ENCODE data around the gene AP1G1.

Gene AP1G1

DNA sequence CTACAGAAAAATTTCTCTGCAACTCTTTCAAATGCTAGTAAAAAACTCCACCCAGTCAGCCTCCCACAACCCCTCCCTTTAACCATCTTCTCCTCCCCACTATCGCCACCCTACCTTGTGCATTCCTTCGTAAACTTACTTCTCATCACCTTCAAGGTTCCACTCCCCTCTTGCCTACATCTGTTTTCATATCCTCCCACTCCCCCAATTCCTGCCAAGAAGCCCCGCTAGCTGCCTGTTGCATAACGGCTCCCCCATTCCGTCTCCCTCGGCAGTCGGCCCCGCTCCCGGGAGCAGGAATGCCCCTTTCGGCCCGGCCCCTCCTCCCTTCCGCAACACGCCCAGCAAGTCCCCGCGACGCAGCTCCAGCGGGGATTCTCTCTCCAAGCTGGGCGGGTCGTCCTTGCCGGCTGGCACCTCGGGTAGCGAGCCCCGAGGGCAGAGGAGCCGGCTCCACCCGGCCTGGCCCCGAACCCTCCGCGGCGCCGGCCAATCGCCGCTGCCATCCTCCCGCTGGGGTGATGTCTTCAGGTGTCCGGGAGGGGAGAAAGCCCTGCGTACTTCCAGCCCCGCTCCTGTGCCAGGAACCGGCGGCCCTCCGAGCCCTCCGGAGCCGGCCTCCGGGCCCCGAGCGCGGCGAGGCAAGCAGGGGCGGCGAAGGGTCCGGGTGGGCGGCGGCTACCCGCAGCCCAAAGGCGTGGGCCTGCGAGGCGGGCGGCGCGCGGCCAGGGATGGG, 85.7 kb downstream of the AP1G1 start (continued):
- TF ChIP-seq, protein P1, sequence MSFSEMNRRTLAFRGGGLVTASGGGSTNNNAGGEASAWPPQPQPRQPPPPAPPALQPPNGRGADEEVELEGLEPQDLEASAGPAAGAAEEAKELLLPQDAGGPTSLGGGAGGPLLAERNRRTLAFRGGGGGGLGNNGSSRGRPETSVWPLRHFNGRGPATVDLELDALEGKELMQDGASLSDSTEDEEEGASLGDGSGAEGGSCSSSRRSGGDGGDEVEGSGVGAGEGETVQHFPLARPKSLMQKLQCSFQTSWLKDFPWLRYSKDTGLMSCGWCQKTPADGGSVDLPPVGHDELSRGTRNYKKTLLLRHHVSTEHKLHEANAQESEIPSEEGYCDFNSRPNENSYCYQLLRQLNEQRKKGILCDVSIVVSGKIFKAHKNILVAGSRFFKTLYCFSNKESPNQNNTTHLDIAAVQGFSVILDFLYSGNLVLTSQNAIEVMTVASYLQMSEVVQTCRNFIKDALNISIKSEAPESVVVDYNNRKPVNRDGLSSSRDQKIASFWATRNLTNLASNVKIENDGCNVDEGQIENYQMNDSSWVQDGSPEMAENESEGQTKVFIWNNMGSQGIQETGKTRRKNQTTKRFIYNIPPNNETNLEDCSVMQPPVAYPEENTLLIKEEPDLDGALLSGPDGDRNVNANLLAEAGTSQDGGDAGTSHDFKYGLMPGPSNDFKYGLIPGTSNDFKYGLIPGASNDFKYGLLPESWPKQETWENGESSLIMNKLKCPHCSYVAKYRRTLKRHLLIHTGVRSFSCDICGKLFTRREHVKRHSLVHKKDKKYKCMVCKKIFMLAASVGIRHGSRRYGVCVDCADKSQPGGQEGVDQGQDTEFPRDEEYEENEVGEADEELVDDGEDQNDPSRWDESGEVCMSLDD (tag by site-specific recombination; IDR thresholded peaks at IDR 0.05) = peak; percentile 90
- peak; percentile 99 for TF ChIP-seq SCRT2 (tag by site-specific recombination; IDR thresholded peaks at IDR 0.05)
- peak; percentile 58; the same call in 1 of the 2 replicates for TF ChIP-seq ZNF76 (tag by site-specific recombination; IDR thresholded peaks at IDR 0.05; ENCODE audit: borderline replicate concordance, low read depth)
- TF ChIP-seq, protein P2, sequence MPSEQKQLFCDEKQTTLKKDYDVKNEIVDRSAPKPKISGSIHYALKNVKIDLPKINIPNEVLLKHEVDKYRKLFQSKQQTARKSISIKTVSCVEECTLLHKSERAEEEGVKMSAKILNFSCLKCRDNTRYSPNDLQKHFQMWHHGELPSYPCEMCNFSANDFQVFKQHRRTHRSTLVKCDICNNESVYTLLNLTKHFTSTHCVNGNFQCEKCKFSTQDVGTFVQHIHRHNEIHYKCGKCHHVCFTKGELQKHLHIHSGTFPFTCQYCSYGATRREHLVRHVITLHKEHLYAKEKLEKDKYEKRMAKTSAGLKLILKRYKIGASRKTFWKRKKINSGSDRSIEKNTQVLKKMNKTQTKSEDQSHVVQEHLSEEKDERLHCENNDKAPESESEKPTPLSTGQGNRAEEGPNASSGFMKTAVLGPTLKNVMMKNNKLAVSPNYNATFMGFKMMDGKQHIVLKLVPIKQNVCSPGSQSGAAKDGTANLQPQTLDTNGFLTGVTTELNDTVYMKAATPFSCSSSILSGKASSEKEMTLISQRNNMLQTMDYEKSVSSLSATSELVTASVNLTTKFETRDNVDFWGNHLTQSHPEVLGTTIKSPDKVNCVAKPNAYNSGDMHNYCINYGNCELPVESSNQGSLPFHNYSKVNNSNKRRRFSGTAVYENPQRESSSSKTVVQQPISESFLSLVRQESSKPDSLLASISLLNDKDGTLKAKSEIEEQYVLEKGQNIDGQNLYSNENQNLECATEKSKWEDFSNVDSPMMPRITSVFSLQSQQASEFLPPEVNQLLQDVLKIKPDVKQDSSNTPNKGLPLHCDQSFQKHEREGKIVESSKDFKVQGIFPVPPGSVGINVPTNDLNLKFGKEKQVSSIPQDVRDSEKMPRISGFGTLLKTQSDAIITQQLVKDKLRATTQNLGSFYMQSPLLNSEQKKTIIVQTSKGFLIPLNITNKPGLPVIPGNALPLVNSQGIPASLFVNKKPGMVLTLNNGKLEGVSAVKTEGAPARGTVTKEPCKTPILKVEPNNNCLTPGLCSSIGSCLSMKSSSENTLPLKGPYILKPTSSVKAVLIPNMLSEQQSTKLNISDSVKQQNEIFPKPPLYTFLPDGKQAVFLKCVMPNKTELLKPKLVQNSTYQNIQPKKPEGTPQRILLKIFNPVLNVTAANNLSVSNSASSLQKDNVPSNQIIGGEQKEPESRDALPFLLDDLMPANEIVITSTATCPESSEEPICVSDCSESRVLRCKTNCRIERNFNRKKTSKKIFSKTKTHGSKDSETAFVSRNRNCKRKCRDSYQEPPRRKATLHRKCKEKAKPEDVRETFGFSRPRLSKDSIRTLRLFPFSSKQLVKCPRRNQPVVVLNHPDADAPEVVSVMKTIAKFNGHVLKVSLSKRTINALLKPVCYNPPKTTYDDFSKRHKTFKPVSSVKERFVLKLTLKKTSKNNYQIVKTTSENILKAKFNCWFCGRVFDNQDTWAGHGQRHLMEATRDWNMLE (tag by site-specific recombination; conservative IDR thresholded peaks at IDR 0.05; ENCODE audit: low read depth) = no peak
- TF ChIP-seq ZNF560 (tag by site-specific recombination; IDR thresholded peaks at IDR 0.05; ENCODE audit: borderline replicate concordance) = no peak
- no peak for TF ChIP-seq ZNF571 (tag by site-specific recombination; IDR thresholded peaks at IDR 0.05)
- TF ChIP-seq, protein P3, sequence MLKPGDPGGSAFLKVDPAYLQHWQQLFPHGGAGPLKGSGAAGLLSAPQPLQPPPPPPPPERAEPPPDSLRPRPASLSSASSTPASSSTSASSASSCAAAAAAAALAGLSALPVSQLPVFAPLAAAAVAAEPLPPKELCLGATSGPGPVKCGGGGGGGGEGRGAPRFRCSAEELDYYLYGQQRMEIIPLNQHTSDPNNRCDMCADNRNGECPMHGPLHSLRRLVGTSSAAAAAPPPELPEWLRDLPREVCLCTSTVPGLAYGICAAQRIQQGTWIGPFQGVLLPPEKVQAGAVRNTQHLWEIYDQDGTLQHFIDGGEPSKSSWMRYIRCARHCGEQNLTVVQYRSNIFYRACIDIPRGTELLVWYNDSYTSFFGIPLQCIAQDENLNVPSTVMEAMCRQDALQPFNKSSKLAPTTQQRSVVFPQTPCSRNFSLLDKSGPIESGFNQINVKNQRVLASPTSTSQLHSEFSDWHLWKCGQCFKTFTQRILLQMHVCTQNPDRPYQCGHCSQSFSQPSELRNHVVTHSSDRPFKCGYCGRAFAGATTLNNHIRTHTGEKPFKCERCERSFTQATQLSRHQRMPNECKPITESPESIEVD (tag by site-specific recombination; IDR thresholded peaks at IDR 0.05) = no peak
- no peak for TF ChIP-seq ZNF223 (tag by site-specific recombination; IDR thresholded peaks at IDR 0.05)
- TF ChIP-seq ZNF501 (tag by site-specific recombination; IDR thresholded peaks at IDR 0.05) = peak; percentile 77; the same call in 1 of the 2 replicates
- no peak for TF ChIP-seq ZNF221 (tag by site-specific recombination; IDR thresholded peaks at IDR 0.05; ENCODE audit: borderline replicate concordance)
- peak; percentile 34; the same call in 1 of the 2 replicates for TF ChIP-seq ZBTB48 (tag by site-specific recombination; IDR thresholded peaks at IDR 0.05)
- peak; percentile 71; the same call in 1 of the 2 replicates for TF ChIP-seq PRDM1 (tag by site-specific recombination; IDR thresholded peaks at IDR 0.05)
- TF ChIP-seq, protein P4, sequence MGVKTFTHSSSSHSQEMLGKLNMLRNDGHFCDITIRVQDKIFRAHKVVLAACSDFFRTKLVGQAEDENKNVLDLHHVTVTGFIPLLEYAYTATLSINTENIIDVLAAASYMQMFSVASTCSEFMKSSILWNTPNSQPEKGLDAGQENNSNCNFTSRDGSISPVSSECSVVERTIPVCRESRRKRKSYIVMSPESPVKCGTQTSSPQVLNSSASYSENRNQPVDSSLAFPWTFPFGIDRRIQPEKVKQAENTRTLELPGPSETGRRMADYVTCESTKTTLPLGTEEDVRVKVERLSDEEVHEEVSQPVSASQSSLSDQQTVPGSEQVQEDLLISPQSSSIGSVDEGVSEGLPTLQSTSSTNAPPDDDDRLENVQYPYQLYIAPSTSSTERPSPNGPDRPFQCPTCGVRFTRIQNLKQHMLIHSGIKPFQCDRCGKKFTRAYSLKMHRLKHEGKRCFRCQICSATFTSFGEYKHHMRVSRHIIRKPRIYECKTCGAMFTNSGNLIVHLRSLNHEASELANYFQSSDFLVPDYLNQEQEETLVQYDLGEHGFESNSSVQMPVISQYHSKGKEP (tag by site-specific recombination; IDR thresholded peaks at IDR 0.05) = no peak
- TF ChIP-seq YY1 (tag by site-specific recombination; IDR thresholded peaks at IDR 0.05) = no peak
- peak; percentile 67 for TF ChIP-seq ZBTB8A (tag by site-specific recombination; IDR thresholded peaks at IDR 0.05)
- TF ChIP-seq WT1 (tag by site-specific recombination; IDR thresholded peaks at IDR 0.05) = peak; percentile 95
- TF ChIP-seq ZNF202 (tag by site-specific recombination; IDR thresholded peaks at IDR 0.05; ENCODE audit: borderline replicate concordance) = no peak
- TF ChIP-seq ZNF521 (tag by site-specific recombination; IDR thresholded peaks at IDR 0.05) = no peak
- peak; percentile 18; the same call in 1 of the 2 replicates for TF ChIP-seq ZNF394 (tag by site-specific recombination; IDR thresholded peaks at IDR 0.05; ENCODE audit: borderline replicate concordance)
- peak; percentile 85 for TF ChIP-seq ZIC2 (tag by site-specific recombination; IDR thresholded peaks at IDR 0.05)
- no peak for TF ChIP-seq ZNF404 (tag by site-specific recombination; IDR thresholded peaks at IDR 0.05)
- no peak for TF ChIP-seq ZNF157 (tag by site-specific recombination; IDR thresholded peaks at IDR 0.05)
- no peak for TF ChIP-seq ZNF585B (tag by site-specific recombination; IDR thresholded peaks at IDR 0.05)
- TF ChIP-seq IKZF3 (tag by site-specific recombination; IDR thresholded peaks at IDR 0.05) = peak; percentile 88
- no peak for TF ChIP-seq ZNF19 (tag by site-specific recombination; IDR thresholded peaks at IDR 0.05; ENCODE audit: low read depth)
- TF ChIP-seq, protein P5, sequence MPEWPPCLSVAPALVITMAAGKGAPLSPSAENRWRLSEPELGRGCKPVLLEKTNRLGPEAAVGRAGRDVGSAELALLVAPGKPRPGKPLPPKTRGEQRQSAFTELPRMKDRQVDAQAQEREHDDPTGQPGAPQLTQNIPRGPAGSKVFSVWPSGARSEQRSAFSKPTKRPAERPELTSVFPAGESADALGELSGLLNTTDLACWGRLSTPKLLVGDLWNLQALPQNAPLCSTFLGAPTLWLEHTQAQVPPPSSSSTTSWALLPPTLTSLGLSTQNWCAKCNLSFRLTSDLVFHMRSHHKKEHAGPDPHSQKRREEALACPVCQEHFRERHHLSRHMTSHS (tag by site-specific recombination; IDR thresholded peaks at IDR 0.05) = no peak

Data from HEK293 (cell line).